Measurements from ENCODE around the gene WDR7. TPM values are rescaled to one million over a fixed set of nuclear protein-coding genes. Genes with fewer than 3 reads are reported as not detected.

Gene WDR7
- total RNA-seq, 6 donors from 2014 or later = 17.8 to 58.7 (median 26.7) TPM

DNA sequence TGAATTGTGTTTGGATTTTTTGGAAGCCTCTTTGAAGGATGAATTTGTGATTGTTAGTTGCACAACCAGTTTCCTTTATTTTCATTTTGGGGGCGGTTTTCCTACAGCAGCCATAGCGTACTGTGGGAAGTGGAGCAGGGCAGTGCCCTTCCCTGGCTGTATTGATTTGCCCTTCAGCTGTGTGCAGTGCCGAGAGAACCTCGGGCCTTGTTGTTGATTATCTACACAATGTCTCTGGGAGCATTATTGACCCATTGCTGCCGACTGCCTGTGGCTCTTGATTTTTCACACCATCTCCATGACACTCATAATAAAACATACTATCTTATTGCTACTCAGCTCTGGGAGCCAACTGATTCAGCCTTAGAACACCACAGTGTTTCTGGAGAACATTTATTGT, 333.6 kb downstream of the WDR7 start:
- H3K36me3 ChIP-seq = no peaks in the 10 kb centered on the region
- no peaks in the 10 kb centered on the region for H3K9me3 ChIP-seq
- H3K4me3 ChIP-seq = no peak overlapping the region
- no peaks in the 10 kb centered on the region for H3K4me1 ChIP-seq
- ATAC-seq (ENCODE audit: low FRiP score in 2 of 2) = no peak
- TF ChIP-seq, protein P1, sequence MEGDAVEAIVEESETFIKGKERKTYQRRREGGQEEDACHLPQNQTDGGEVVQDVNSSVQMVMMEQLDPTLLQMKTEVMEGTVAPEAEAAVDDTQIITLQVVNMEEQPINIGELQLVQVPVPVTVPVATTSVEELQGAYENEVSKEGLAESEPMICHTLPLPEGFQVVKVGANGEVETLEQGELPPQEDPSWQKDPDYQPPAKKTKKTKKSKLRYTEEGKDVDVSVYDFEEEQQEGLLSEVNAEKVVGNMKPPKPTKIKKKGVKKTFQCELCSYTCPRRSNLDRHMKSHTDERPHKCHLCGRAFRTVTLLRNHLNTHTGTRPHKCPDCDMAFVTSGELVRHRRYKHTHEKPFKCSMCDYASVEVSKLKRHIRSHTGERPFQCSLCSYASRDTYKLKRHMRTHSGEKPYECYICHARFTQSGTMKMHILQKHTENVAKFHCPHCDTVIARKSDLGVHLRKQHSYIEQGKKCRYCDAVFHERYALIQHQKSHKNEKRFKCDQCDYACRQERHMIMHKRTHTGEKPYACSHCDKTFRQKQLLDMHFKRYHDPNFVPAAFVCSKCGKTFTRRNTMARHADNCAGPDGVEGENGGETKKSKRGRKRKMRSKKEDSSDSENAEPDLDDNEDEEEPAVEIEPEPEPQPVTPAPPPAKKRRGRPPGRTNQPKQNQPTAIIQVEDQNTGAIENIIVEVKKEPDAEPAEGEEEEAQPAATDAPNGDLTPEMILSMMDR (IDR thresholded peaks at IDR 0.05) = no peak
- TF ChIP-seq POLR2A (IDR thresholded peaks at IDR 0.05) (no peak), EP300 (IDR thresholded peaks at IDR 0.05) (no peak), POLR2AphosphoS5 (IDR thresholded peaks at IDR 0.05) (no peak)
- 83 to 86% methylated on average over 5 of the region's 5 CpGs for WGBS, 2 donors
- H3K27me3 ChIP-seq = no peaks in the 10 kb centered on the region
- H3K27ac ChIP-seq = no peak overlapping the region
- DNase-seq = no peak

DNA sequence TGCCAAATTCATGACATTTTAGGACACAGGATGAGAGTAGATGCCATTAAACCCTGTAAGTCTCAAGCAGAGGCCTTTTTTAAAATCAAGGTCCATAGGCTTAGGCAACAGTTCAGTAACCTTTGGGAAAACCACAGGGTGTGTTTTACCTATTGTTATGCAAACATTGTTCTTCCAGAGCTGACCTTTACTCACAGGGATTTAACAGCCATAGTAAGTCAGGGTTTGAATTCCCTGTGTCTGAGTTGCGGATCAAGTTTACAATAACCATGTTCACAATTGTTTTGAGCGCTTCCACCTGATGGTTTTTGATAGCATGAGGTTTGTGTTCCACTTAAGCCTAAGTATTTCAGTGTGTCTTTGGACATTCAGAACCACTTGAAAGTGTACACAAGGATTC, 335.7 kb downstream of the WDR7 start:
- Histone ChIP-seq H3K27me3 (no peaks in the 10 kb centered on the region), H3K4me1 (no peaks in the 10 kb centered on the region), H3K4me3 (no peak overlapping the region), H3K27ac (no peak overlapping the region), H3K36me3 (no peaks in the 10 kb centered on the region), H3K9me3 (no peaks in the 10 kb centered on the region)
- WGBS, 2 donors = 90 to 96% methylated on average over 2 of the region's 2 CpGs
- no peak for ATAC-seq (ENCODE audit: low FRiP score in 2 of 2)
- TF ChIP-seq EP300 (IDR thresholded peaks at IDR 0.05) (no peak), POLR2A (IDR thresholded peaks at IDR 0.05) (no peak)
- TF ChIP-seq, protein P1 (IDR thresholded peaks at IDR 0.05) = no peak
- no peak for DNase-seq

DNA sequence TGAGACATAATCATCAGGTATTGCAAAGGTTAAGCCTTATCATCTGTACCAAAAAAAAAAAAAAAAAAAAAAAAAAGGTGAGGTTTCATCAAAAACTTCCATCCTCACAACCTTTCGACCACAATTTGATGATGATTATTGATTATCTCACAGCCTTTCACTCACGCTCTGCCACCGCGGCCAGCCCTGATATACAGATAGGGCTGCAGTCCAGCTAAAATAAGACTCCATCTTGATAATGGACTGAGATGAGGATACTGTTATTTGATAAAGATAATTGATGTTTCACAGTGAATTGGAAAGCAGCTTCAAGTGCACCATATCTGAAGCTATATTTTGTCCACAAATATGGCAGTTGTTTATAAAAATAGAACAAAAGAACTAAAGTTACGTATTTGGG, 336.1 kb downstream of the WDR7 start:
- TF ChIP-seq, protein P1 (IDR thresholded peaks at IDR 0.05) = no peak
- no peak for DNase-seq
- Histone ChIP-seq H3K4me1 (no peaks in the 10 kb centered on the region), H3K27me3 (no peaks in the 10 kb centered on the region), H3K27ac (no peak overlapping the region), H3K4me3 (no peak overlapping the region), H3K9me3 (no peaks in the 10 kb centered on the region), H3K36me3 (no peaks in the 10 kb centered on the region)
- WGBS, 2 donors = 91 to 93% methylated on average over 5 of the region's 5 CpGs
- ATAC-seq (ENCODE audit: low FRiP score in 2 of 2) = no peak

DNA sequence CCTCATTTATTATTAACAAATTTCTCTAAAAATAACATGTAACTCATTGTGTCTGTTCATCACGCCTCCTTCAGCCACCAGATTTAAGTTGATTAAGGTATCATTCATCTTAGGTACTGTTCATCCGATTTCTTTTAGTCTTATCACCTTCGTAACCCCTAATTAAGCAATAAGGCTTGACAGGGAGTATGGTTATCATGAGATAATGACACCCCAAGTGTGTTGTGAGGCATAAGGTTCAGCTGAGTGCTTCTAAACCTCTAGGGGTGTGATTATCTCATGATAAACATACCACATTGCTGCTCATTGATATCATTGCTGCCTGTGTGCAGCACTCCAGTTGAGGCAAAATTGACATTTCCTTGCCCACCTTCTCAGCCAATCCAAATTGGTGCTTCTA, 336.9 kb downstream of the WDR7 start:
- 94 to 96% methylated on average over 3 of the region's 3 CpGs for WGBS, 2 donors
- no peaks in the 10 kb centered on the region for H3K9me3 ChIP-seq
- H3K36me3 ChIP-seq = no peaks in the 10 kb centered on the region
- H3K4me3 ChIP-seq = no peak overlapping the region
- H3K4me1 ChIP-seq = no peaks in the 10 kb centered on the region
- H3K27ac ChIP-seq = no peak overlapping the region
- DNase-seq (no peak), ATAC-seq (ENCODE audit: low FRiP score in 2 of 2) (no peak)
- TF ChIP-seq, protein P1 (IDR thresholded peaks at IDR 0.05) = no peak
- TF ChIP-seq POLR2AphosphoS5 (IDR thresholded peaks at IDR 0.05) (no peak), POLR2A (IDR thresholded peaks at IDR 0.05) (no peak)
- no peaks in the 10 kb centered on the region for H3K27me3 ChIP-seq

DNA sequence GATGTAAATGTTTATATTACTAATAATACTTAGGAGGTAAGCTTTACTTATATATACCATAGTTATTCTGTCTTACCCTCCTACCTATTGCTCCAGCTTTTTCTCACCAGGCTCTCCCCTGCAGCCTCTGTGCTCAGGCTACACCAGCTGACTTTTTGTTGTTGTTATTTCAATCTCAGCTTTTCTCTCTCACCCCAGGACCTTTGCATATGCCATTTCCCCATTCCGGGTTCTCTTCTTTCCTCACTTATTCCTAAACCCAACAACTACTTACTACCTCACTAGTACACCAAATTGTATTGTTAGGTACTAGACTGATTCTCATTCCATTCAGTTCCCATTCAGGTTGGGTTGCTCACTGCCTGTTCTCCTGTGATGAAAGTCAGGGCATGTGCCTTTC, 339.5 kb downstream of the WDR7 start:
- Histone ChIP-seq H3K9me3 (no peaks in the 10 kb centered on the region), H3K36me3 (no peaks in the 10 kb centered on the region), H3K4me1 (no peaks in the 10 kb centered on the region), H3K27ac (no peak overlapping the region), H3K27me3 (no peaks in the 10 kb centered on the region), H3K4me3 (no peak overlapping the region)
- no peak for ATAC-seq (ENCODE audit: low FRiP score in 2 of 2)
- WGBS, 2 donors = 96 to 100% methylated on average over 1 of the region's 1 CpG
- no peak for DNase-seq
- TF ChIP-seq EP300 (IDR thresholded peaks at IDR 0.05) = no peak
- TF ChIP-seq, protein P1 (IDR thresholded peaks at IDR 0.05) = no peak
- TF ChIP-seq POLR2A (IDR thresholded peaks at IDR 0.05) = no peak
- no peak for TF ChIP-seq POLR2AphosphoS5 (IDR thresholded peaks at IDR 0.05)
